Spinal cord (tissue), 10 donors: ENCODE results near the gene TUBA1A. TPM values are rescaled to one million over a fixed set of nuclear protein-coding genes. Genes with fewer than 3 reads are reported as not detected.
"Not testable (repeated sequence)": the region's sequence is repeated elsewhere in the genome, so short reads cannot be mapped to it uniquely, and the experiment has no call there.

Experiments used
- DNase-seq, 6 donors: peaks; one replicate each; pipeline versions ENCODE4 v3.0.0 to v3.0.0-alpha.2; 2013 to 2015; ENCODE audit warnings: low spot score in 6 of 6, low read depth in 4 of 6
- H3K27ac ChIP-seq: one replicate; pipeline ENCODE4 v1.5.1; 2013; ENCODE audit warnings: low read depth, low read length, control low read depth
- H3K27me3 ChIP-seq: one replicate; pipeline ENCODE4 v1.6.1; 2013; ENCODE audit warnings: low read length; ENCODE audit not compliant: control insufficient read depth, insufficient read depth
- H3K36me3 ChIP-seq: one replicate; pipeline ENCODE4 v1.6.1; 2013; ENCODE audit warnings: low read length; ENCODE audit not compliant: control insufficient read depth, insufficient read depth
- H3K4me1 ChIP-seq: one replicate; pipeline ENCODE4 v1.6.1; 2013; ENCODE audit warnings: low read length; ENCODE audit not compliant: control insufficient read depth, insufficient read depth
- H3K4me3 ChIP-seq: one replicate; pipeline ENCODE4 v1.5.1; 2013; ENCODE audit warnings: low read depth, low read length, control low read depth
- H3K9me3 ChIP-seq: one replicate; pipeline ENCODE4 v1.6.1; 2013; ENCODE audit warnings: low read length; ENCODE audit not compliant: control insufficient read depth, insufficient read depth
- WGBS: methylation state at CpG from one replicate; pipeline ENCODE4 v1.1.5; 2013; ENCODE audit warnings: missing lambda C conversion rate; ENCODE audit not compliant: insufficient coverage; 5-methylcytosine and 5-hydroxymethylcytosine counted together
- polyA plus RNA-seq, 2 donors: library from polyadenylated mRNA; unstranded; fragments of 120-200 nt; gene quantifications; one replicate each; pipeline ENCODE4 v1.2.1, GENCODE V29; 2013; ENCODE audit not compliant: insufficient read length in 2 of 2
- total RNA-seq, 2 donors: library from RNA; depleted of rRNA in 1 of 2; stranded (reverse); fragments of 120-200 nt in 1 of 2; fragments of >200 nt in 1 of 2; gene quantifications; one replicate each; pipeline versions ENCODE4 v1.2.3 to v1.2.4, GENCODE V29; 2013 to 2014
- donor health status: healthy.

TUBA1A gene
- total and polyA plus RNA-seq, 4 donors: 2,198 to 4,721 (median 3,581) TPM

- no peaks in the 10 kb centered on the region for H3K27me3 ChIP-seq
- no peak for DNase-seq
- no peak overlapping the region for H3K27ac ChIP-seq
- no peaks in the 10 kb centered on the region for H3K9me3 ChIP-seq
- no peaks in the 10 kb centered on the region for H3K4me1 ChIP-seq
- no peak overlapping the region for H3K4me3 ChIP-seq
- WGBS: no CpG with 5 or more reads among the region's 1 CpG
- no peaks in the 10 kb centered on the region for H3K36me3 ChIP-seq
Measured at GRCh38 chr12:49208146-49208545, 19.3 kb upstream of the TUBA1A start.

GRCh38 chr12:49206389-49206788, 17.5 kb upstream of the TUBA1A start:
- H3K4me1 ChIP-seq: peaks cover 7% of the 10 kb centered on the region
- H3K27ac ChIP-seq: no peak overlapping the region
- H3K4me3 ChIP-seq: no peak overlapping the region
- H3K9me3 ChIP-seq: no peaks in the 10 kb centered on the region
- H3K36me3 ChIP-seq: no peaks in the 10 kb centered on the region
- DNase-seq: no peak
- no peaks in the 10 kb centered on the region for H3K27me3 ChIP-seq

DNA sequence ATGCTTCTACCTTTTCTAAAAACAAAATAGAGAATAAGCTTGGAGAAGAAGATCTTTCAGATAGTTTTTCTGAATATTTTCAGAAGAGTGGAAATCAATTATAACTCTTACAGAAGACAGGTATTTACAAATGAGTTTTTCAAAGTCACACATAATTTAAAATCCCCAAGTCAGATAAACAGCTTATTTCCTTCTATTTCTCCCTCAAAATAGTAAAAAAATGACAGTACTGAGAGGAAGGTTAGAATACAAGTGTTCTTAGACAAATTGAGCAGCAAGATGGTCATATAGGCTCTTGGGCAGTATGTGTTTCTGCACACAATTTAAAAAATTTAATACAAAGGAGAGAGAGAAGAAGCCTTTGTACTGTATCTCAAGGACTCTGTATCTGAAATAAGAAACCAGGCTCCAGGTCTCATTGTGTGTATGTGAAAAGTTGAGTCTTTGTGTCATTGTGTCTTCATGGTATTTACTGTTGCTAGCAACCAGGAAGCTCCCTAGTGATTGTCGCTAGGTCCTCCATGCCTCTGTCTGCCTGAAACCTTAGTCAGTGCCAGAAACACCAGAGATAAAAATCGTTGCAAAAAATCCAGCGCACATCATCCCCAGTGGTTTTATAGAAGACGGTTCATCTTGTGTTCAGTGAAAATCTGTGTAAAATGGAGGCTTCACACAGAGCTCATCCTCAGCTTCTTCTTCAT, 12.9 kb upstream of the TUBA1A start:
- Histone ChIP-seq H3K27ac (peak overlapping the region; percentile 84), H3K27me3 (no peaks in the 10 kb centered on the region), H3K4me1 (peaks cover 29% of the 10 kb centered on the region), H3K4me3 (no peak overlapping the region), H3K9me3 (no peaks in the 10 kb centered on the region), H3K36me3 (no peaks in the 10 kb centered on the region)
- WGBS: 25% methylated on average over 2 of the region's 4 CpGs
- peak in 4 of 6 donors; percentile 56 to 92 (median 68) for DNase-seq

GRCh38 chr12:49200919-49201594, 12.2 kb upstream of the TUBA1A start:
- no peaks in the 10 kb centered on the region for H3K27me3 ChIP-seq
- no CpG with 5 or more reads among the region's 4 CpGs for WGBS
- DNase-seq: peak in 4 of 6 donors; percentile 75 to 97 (median 84)
- H3K4me1 ChIP-seq: peaks cover 30% of the 10 kb centered on the region
- H3K27ac ChIP-seq: peak overlapping the region; percentile 84
- H3K36me3 ChIP-seq: no peaks in the 10 kb centered on the region
- H3K4me3 ChIP-seq: no peak overlapping the region
- no peaks in the 10 kb centered on the region for H3K9me3 ChIP-seq

DNA sequence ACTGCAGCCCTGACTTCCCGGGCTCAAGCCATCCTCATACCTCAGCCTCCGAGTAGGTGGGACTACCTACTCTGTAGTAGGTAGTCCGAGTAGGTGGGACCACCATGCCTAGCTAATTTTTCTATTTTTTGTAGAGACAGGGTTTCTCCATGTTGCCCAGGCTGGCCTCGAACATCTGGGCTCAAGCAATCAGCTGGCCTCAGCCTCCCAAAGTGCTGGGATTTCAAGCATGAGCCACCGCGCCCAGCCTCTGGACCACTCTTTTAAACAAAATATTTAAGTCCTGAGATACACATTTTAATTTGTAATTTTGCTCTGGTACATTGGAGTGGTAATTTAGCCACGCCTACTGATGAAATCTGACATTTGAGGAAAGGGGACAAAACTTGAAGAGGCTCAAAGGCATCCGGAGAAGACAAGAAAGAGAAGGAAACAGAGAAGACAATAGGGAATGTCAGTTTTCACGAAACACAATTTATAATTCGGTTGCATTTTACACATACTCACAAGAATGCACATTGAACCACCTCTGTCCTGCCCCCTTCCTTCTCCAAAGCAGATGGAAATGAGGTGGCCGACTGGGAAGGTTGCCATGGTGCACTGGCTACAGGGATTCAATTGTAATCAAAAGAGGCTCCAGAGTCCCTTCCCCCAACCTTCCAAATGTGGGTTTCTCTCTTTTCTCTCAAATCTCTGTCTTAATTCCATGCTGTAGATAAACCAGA, 9.7 kb upstream of the TUBA1A start:
- Histone ChIP-seq H3K9me3 (no peaks in the 10 kb centered on the region), H3K27ac (peak overlapping the region; percentile 76), H3K4me1 (peaks cover 30% of the 10 kb centered on the region), H3K4me3 (no peak overlapping the region), H3K27me3 (no peaks in the 10 kb centered on the region), H3K36me3 (no peaks in the 10 kb centered on the region)
- 29% methylated on average over 3 of the region's 11 CpGs for WGBS
- DNase-seq: peak in 4 of 6 donors; percentile 68 to 95 (median 83)

DNA sequence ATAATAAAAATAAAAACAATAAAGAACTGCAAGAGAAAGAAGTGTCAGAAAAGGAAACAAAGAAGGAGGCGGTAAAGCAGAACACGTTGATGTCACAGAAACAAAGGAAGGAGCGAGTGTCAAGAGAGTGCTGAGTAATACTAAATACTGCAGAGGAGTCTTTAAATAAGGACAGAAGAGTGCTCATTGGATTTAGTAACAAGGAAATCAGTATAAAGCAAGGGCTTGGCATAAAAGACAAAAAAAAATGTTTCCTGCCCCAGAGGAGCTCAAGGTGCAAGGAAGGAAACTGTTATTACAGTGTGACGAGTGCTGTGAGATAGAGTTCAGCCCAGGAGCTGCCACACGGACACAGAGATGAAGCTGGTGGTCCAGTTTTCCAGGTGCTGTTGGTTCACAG, 8.4 kb upstream of the TUBA1A start:
- Histone ChIP-seq H3K9me3 (no peaks in the 10 kb centered on the region), H3K4me3 (no peak overlapping the region), H3K27me3 (no peaks in the 10 kb centered on the region), H3K27ac (no peak overlapping the region), H3K36me3 (no peaks in the 10 kb centered on the region), H3K4me1 (peaks cover 26% of the 10 kb centered on the region)
- peak in 1 of 6 donors; percentile 59 for DNase-seq
- 57% methylated on average over 4 of the region's 5 CpGs for WGBS

GRCh38 chr12:49195736-49196135, 6.9 kb upstream of the TUBA1A start:
- H3K27me3 ChIP-seq: no peaks in the 10 kb centered on the region
- no peak for DNase-seq
- H3K27ac ChIP-seq: no peak overlapping the region
- H3K36me3 ChIP-seq: no peaks in the 10 kb centered on the region
- no peak overlapping the region for H3K4me3 ChIP-seq
- WGBS: 58% methylated on average over 2 of the region's 3 CpGs
- H3K4me1 ChIP-seq: peaks cover 22% of the 10 kb centered on the region
- no peaks in the 10 kb centered on the region for H3K9me3 ChIP-seq

- H3K9me3 ChIP-seq, H3K4me3 ChIP-seq, H3K27me3 ChIP-seq, H3K36me3 ChIP-seq, H3K27ac ChIP-seq, DNase-seq: not testable (repeated sequence)
- H3K4me1 ChIP-seq: peaks cover 10% of the 10 kb centered on the region
- WGBS: 90% methylated on average over 2 of the region's 4 CpGs
Measured at GRCh38 chr12:49193746-49194145, 4.9 kb upstream of the TUBA1A start.

GRCh38 chr12:49191498-49191897, 2.6 kb upstream of the TUBA1A start:
- WGBS: 90% methylated on average over 6 of the region's 6 CpGs
- not testable (repeated sequence) for H3K9me3 ChIP-seq, H3K27ac ChIP-seq, H3K4me1 ChIP-seq, H3K27me3 ChIP-seq, DNase-seq, H3K4me3 ChIP-seq
- peaks cover 11% of the 10 kb centered on the region for H3K36me3 ChIP-seq
